Vagina (tissue), 2 donors: ENCODE results near the gene MEF2A. TPM values are rescaled to one million over a fixed set of nuclear protein-coding genes. Genes with fewer than 3 reads are reported as not detected.

Experiments
- DNase-seq, 2 donors: peaks; one replicate each; pipeline ENCODE4 v3.0.0-alpha.2; 2017; ENCODE audit errors: extremely low spot score in 2 of 2
- H3K27ac ChIP-seq: fragments of 200-600 bp; sonication (generic); one replicate; pipeline ENCODE4 v1.5.1; 2019
- H3K27me3 ChIP-seq: fragments of 200-600 bp; sonication (generic); one replicate; pipeline ENCODE4 v1.5.1; 2019
- H3K36me3 ChIP-seq, 2 donors: fragments of 200-600 bp; sonication (generic); one replicate each; pipeline ENCODE4 v1.5.1; 2017 to 2019
- H3K4me1 ChIP-seq: fragments of 200-600 bp; sonication (generic); one replicate; pipeline ENCODE4 v1.5.1; 2019
- H3K4me3 ChIP-seq, 2 donors: fragments of 200-600 bp; sonication (generic); 1 replicate in 1 of 2; 2 replicates in 1 of 2; pipeline ENCODE4 v1.5.1; 2016 to 2019
- H3K9me3 ChIP-seq: fragments of 200-600 bp; sonication (generic); one replicate; pipeline ENCODE4 v1.5.1; 2019
- CTCF ChIP-seq, 3 experiments: fragments of 450-650 bp in 2 of 3; fragments of 200-600 bp in 1 of 3; sonication (generic) in 1 of 3; IDR thresholded peaks; one replicate each; pipeline ENCODE4 v1.5.1; 2017 to 2019; ENCODE audit warnings: antibody characterized with exemption in 3 of 3, mild to moderate bottlenecking in 2 of 3, moderate library complexity in 2 of 3
- POLR2A ChIP-seq, 2 donors: fragments of 450-650 bp; IDR thresholded peaks; one replicate each; pipeline ENCODE4 v1.6.1; 2017; ENCODE audit warnings: antibody characterized with exemption in 2 of 2, mild to moderate bottlenecking in 2 of 2, moderate library complexity in 2 of 2
- POLR2AphosphoS5 ChIP-seq, 2 donors: sonication (generic); formaldehyde crosslinking; IDR thresholded peaks; one replicate each; pipeline ENCODE4 v1.9.0; 2017; ENCODE audit warnings: antibody characterized with exemption in 2 of 2, mild to moderate bottlenecking in 2 of 2, low read depth in 1 of 2; ENCODE audit not compliant: insufficient read depth in 1 of 2
- intact Hi-C: fragments of 100-400 bp; cut with DNase I; formaldehyde crosslinking; loops from one replicate; pipeline ENCODE4 v1.15.1; 2023
- total RNA-seq: library from RNA; depleted of rRNA; stranded (reverse); fragments of >200 nt; gene quantifications from one replicate; pipeline ENCODE4 v1.2.3, GENCODE V29; 2016

Gene MEF2A
- total RNA-seq, 1 donor from 2014 or later = 51.3 TPM

- H3K9me3 ChIP-seq = no peaks in the 10 kb centered on the region
- H3K36me3 ChIP-seq = peaks cover 0 to 5% of the 10 kb centered on the region in 2 donors
- H3K4me3 ChIP-seq = no peak overlapping the region
- H3K4me1 ChIP-seq = peaks cover 28% of the 10 kb centered on the region
- H3K27me3 ChIP-seq = no peaks in the 10 kb centered on the region
- no peak overlapping the region for H3K27ac ChIP-seq
- intact Hi-C loops = no loop called here
- TF ChIP-seq CTCF (IDR thresholded peaks at IDR 0.05) (no peak), POLR2AphosphoS5 (IDR thresholded peaks at IDR 0.05; ENCODE audit: insufficient read depth in 1 of 2, low read depth in 1 of 2) (no peak), POLR2A (IDR thresholded peaks at IDR 0.05) (no peak)
- no peak for DNase-seq
These were observed 38.0 kb downstream of the MEF2A start for GRCh38 chr15:99603828-99604227.

DNA sequence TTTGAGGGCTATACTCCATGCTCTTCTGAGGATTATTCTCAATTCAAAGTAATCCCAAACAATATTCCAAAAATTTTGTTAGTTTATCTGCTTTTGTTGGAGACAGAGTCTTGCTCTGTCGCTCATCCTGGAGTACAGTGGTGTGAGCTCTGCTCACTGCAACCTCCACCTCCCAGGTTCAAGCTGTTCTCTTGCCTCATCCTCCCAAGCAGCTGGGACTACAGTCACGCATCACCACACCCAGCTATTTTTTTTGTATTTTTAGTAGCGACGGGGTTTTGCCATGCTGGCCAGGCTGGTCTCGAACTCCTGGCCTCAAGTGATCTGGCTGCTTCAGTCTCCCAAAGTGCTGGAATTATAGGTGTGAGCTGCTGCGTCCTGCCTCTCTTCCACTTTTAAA, 39.1 kb downstream of the MEF2A start:
- H3K9me3 ChIP-seq = no peaks in the 10 kb centered on the region
- DNase-seq = no peak
- no peaks in the 10 kb centered on the region for H3K27me3 ChIP-seq
- intact Hi-C loops = no loop called here
- TF ChIP-seq CTCF (IDR thresholded peaks at IDR 0.05) (no peak), POLR2AphosphoS5 (IDR thresholded peaks at IDR 0.05; ENCODE audit: insufficient read depth in 1 of 2, low read depth in 1 of 2) (no peak), POLR2A (IDR thresholded peaks at IDR 0.05) (no peak)
- peaks cover 0 to 3% of the 10 kb centered on the region in 2 donors for H3K36me3 ChIP-seq
- no peak overlapping the region for H3K4me3 ChIP-seq
- H3K27ac ChIP-seq = no peak overlapping the region
- H3K4me1 ChIP-seq = peaks cover 28% of the 10 kb centered on the region

DNA sequence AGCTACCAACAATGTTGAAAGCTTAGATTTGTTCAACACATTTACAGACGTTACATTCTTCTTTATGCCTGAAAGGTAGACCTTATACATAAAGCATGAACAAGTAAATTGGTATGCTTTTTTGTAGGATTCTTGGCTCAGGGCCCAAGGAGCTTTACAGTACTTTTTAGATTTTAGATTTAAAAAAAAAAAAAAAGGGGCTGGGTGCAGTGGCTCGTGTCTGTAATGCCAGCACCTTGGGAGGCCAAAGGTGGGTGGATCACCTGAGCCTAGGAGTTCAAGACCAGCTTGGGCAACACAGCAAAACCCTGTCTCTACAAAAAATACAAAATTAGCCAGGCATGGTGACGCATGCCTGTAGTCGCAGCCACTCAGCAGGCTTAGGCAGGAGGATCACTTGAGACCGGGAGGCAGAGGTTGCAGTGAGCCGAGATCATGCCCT, 39.7 kb downstream of the MEF2A start:
- Histone ChIP-seq H3K4me3 (no peak overlapping the region), H3K27me3 (no peaks in the 10 kb centered on the region), H3K27ac (no peak overlapping the region), H3K4me1 (peaks cover 28% of the 10 kb centered on the region), H3K36me3 (no peaks in the 10 kb centered on the region), H3K9me3 (no peaks in the 10 kb centered on the region)
- DNase-seq = no peak
- intact Hi-C loops = no loop called here
- TF ChIP-seq POLR2AphosphoS5 (IDR thresholded peaks at IDR 0.05; ENCODE audit: insufficient read depth in 1 of 2, low read depth in 1 of 2) (no peak), CTCF (IDR thresholded peaks at IDR 0.05) (no peak), POLR2A (IDR thresholded peaks at IDR 0.05) (no peak)

DNA sequence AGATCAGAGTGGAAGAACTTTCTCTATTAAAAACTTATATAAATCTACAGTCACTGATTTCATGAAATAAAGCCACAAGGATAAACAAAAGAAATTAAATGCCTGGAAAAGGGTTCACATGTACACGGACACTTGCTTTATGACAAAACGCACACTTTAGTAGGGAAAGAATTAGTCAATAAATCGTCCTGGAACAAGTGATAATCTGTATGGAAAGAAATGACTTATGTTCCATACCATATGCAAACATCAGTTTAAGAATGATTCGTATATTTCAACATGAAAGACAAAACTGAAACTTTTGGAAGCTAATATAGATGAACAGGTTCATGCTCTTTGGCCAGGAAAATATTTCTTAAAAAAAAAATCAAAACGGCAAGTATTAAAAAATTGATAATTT, 40.2 kb downstream of the MEF2A start:
- H3K27me3 ChIP-seq = no peaks in the 10 kb centered on the region
- no peak overlapping the region for H3K4me3 ChIP-seq
- no peak overlapping the region for H3K27ac ChIP-seq
- no peaks in the 10 kb centered on the region for H3K9me3 ChIP-seq
- TF ChIP-seq POLR2AphosphoS5 (IDR thresholded peaks at IDR 0.05; ENCODE audit: insufficient read depth in 1 of 2, low read depth in 1 of 2) = no peak
- TF ChIP-seq CTCF (IDR thresholded peaks at IDR 0.05) = no peak
- no peak for TF ChIP-seq POLR2A (IDR thresholded peaks at IDR 0.05)
- DNase-seq = no peak
- intact Hi-C loops = no loop called here
- H3K36me3 ChIP-seq = no peaks in the 10 kb centered on the region
- H3K4me1 ChIP-seq = peaks cover 28% of the 10 kb centered on the region

DNA sequence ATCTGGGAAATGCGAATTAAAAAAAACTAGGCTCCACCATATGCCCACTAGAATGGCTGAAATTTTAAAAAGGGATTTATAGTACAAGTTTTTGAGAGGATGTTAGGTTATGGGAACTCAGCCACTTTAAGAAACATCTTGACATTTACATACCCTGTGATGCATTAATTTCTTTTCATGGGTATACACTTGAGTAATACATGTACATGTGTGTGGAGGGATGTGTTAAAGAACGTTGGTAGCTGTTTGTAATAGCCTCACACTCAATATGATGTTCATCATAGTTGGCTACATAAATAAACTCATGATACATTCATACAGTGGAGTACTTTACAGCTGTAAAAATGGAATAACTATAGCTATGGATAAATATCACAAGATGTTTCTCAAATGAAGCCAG, 40.9 kb downstream of the MEF2A start:
- TF ChIP-seq CTCF (IDR thresholded peaks at IDR 0.05) (no peak), POLR2A (IDR thresholded peaks at IDR 0.05) (no peak), POLR2AphosphoS5 (IDR thresholded peaks at IDR 0.05; ENCODE audit: insufficient read depth in 1 of 2, low read depth in 1 of 2) (no peak)
- H3K36me3 ChIP-seq = no peaks in the 10 kb centered on the region
- no peak overlapping the region for H3K27ac ChIP-seq
- no peaks in the 10 kb centered on the region for H3K27me3 ChIP-seq
- no peak overlapping the region for H3K4me3 ChIP-seq
- no peak for DNase-seq
- H3K9me3 ChIP-seq = no peaks in the 10 kb centered on the region
- intact Hi-C loops = no loop called here
- H3K4me1 ChIP-seq = peaks cover 28% of the 10 kb centered on the region
